ENCODE results near the gene NFAM1.
A peak's percentile ranks its signal among the peaks of the same experiment; 100 is the strongest.

The NFAM1 gene

GRCh38 chr22:42371099-42371498 lies 61.1 kb downstream of the NFAM1 start:
- H3K27ac ChIP-seq = no peak overlapping the region
- TF ChIP-seq ZFX (IDR thresholded peaks at IDR 0.05; ENCODE audit: borderline replicate concordance) = no peak
- TF ChIP-seq, protein P1, sequence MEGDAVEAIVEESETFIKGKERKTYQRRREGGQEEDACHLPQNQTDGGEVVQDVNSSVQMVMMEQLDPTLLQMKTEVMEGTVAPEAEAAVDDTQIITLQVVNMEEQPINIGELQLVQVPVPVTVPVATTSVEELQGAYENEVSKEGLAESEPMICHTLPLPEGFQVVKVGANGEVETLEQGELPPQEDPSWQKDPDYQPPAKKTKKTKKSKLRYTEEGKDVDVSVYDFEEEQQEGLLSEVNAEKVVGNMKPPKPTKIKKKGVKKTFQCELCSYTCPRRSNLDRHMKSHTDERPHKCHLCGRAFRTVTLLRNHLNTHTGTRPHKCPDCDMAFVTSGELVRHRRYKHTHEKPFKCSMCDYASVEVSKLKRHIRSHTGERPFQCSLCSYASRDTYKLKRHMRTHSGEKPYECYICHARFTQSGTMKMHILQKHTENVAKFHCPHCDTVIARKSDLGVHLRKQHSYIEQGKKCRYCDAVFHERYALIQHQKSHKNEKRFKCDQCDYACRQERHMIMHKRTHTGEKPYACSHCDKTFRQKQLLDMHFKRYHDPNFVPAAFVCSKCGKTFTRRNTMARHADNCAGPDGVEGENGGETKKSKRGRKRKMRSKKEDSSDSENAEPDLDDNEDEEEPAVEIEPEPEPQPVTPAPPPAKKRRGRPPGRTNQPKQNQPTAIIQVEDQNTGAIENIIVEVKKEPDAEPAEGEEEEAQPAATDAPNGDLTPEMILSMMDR (IDR thresholded peaks at IDR 0.05) = no peak

- TF ChIP-seq, protein P1 (IDR thresholded peaks at IDR 0.05) = no peak
- TF ChIP-seq ZFX (IDR thresholded peaks at IDR 0.05; ENCODE audit: borderline replicate concordance) = no peak
- peak overlapping the region; percentile 54 for H3K27ac ChIP-seq
Measured at GRCh38 chr22:42369250-42370041, 62.8 kb downstream of the NFAM1 start.

GRCh38 chr22:42368379-42369249 lies 63.6 kb downstream of the NFAM1 start:
- TF ChIP-seq, protein P1 (IDR thresholded peaks at IDR 0.05) = no peak
- no peak for TF ChIP-seq ZFX (IDR thresholded peaks at IDR 0.05; ENCODE audit: borderline replicate concordance)
- H3K27ac ChIP-seq = peak overlapping the region; percentile 54; the same call in 1 of the 2 replicates

GRCh38 chr22:42367980-42368378 lies 64.2 kb downstream of the NFAM1 start:
- H3K27ac ChIP-seq = no peak overlapping the region
- TF ChIP-seq ZFX (IDR thresholded peaks at IDR 0.05; ENCODE audit: borderline replicate concordance) = no peak

DNA sequence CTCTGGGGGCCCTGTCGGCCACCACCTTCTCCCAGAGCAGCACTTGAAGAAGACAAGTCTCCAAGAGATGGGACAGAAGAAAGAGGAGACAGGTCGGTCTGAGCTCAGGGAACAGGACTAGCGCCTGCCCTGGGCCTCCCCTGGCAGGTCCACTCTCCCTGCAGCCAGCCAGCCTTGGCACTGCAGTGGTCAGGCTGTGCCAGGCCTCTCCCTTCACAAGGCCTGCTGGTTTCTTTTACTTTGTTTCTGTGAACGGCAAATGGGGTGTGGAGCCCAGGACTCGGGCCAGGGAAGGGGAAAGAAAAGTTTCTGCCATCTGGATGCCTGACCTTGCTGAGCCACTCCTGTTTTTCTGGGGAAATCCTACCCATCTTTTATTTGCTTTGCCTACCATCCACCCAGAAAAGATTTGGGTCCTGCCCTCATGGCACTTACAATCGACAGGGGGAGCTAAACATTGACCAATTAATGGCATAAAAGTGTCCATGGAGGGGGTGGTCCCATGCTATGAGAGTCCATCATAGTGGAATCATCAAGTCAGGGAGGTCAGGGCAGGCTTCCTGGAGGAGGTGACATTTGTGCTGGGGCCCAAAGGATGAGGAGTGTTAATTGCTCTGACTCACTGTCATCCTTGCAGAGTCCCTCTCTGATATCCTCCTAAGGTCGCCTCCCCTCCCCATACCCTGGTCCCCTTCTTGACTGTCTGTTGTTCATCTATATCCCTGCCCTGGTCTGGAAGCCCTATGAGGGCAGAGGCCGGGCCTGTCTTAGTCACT lies 65.2 kb downstream of the NFAM1 start:
- H3K27ac ChIP-seq = no peak overlapping the region
- TF ChIP-seq, protein P1 (IDR thresholded peaks at IDR 0.05) = no peak
- no peak for TF ChIP-seq ZFX (IDR thresholded peaks at IDR 0.05; ENCODE audit: borderline replicate concordance)

DNA sequence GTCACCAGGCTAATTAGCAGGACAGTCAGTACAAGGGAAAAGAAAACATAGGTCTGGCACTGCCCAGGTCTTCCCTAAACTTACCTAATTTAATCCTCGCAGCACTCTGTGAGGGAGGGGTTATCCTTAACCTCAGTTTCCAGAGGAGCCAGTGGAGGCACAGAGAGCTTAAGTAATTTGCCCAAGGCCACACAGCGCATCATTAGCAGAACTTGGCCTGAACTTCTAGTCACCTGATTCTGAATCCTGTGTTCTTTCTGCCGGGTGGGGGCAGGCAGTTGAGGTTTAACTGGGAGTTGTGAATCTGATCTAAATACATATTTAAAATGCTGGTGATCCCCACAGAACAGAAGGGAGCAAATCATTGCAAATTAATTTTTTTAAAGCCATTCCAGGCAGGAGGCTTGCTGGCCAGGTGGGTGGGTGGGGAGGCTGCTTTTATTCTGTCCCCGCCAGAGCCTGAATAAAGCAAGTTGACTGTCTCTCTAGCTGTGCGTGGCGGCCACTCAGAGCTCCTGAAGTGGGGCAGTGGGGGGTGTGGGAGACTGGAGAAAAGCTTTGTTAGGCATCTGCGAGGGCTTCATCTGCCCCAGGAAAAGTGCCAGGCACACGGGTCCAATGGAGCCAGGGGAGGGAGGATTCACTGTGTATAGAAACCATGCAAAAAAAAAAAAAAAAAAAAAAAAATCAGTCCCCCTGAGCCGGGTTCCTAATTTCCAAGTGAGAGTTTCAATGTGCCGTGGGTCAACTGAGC lies 66.1 kb downstream of the NFAM1 start:
- no peak for TF ChIP-seq ZFX (IDR thresholded peaks at IDR 0.05; ENCODE audit: borderline replicate concordance)
- TF ChIP-seq, protein P1 (IDR thresholded peaks at IDR 0.05) = no peak
- H3K27ac ChIP-seq = no peak overlapping the region

All from 22Rv1 (cell line).